ENCODE results near the gene ZNF516. TPM values are rescaled to one million over a fixed set of nuclear protein-coding genes. Genes with fewer than 3 reads are reported as not detected.

Gene ZNF516
- polyA plus RNA-seq, 1 experiment, result 11.3 TPM

DNA sequence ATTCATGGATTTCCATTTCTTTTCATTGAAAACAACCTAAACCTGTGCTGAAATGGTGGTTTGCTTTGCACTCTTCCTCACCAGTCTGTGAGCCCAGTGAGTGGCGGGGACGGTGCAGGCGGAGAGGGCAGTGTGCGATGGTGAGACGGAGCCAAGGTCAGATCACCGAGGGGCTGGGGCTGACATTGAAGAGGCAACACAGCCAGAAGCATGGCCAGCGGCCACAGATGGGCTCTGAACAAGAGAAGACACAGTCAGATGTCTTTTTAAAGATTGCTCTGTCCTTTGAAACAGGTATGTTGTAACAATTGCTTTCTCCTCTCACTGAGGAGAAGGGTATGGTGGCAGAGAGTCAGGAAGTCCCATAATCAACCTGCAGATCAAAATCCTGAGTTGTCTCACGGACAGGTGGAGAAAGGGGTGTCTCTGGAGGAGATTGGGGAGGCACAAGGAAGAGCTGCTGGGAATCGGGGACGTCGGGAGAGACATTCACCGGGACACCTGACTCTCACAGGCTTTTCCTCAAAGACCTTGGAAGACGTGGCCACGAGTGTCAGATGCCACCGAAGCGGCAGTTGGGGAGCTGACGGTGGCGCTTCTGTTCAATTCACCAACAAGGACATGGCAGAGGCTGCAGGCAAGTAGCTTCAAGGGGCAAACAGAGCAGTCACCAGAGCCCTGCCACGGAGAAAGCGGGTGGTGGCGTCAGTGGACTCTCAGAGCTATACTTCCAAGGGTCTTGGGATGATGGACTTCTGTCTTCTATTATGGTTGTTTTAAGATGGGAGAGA lies 12.1 kb upstream of the ZNF516 start:
- TF ChIP-seq, protein P1, sequence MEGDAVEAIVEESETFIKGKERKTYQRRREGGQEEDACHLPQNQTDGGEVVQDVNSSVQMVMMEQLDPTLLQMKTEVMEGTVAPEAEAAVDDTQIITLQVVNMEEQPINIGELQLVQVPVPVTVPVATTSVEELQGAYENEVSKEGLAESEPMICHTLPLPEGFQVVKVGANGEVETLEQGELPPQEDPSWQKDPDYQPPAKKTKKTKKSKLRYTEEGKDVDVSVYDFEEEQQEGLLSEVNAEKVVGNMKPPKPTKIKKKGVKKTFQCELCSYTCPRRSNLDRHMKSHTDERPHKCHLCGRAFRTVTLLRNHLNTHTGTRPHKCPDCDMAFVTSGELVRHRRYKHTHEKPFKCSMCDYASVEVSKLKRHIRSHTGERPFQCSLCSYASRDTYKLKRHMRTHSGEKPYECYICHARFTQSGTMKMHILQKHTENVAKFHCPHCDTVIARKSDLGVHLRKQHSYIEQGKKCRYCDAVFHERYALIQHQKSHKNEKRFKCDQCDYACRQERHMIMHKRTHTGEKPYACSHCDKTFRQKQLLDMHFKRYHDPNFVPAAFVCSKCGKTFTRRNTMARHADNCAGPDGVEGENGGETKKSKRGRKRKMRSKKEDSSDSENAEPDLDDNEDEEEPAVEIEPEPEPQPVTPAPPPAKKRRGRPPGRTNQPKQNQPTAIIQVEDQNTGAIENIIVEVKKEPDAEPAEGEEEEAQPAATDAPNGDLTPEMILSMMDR (IDR thresholded peaks at IDR 0.05; ENCODE audit: insufficient read depth, low read depth, low read length), result no peak
- CTCF ChIA-PET, result no interaction called here
- no peak for DNase-seq (ENCODE audit: low read depth)
- Histone ChIP-seq H3K36me3 (ENCODE audit: control insufficient read depth, insufficient read depth, low read length) (no peaks in the 10 kb centered on the region), H3K4me3 (ENCODE audit: low read depth, low read length) (no peak overlapping the region), H3K27me3 (ENCODE audit: control insufficient read depth, insufficient read depth, low read length) (no peaks in the 10 kb centered on the region)
- POLR2A ChIA-PET, result no interaction called here

- Histone ChIP-seq H3K36me3 (ENCODE audit: control insufficient read depth, insufficient read depth, low read length) (no peaks in the 10 kb centered on the region), H3K27me3 (ENCODE audit: control insufficient read depth, insufficient read depth, low read length) (no peaks in the 10 kb centered on the region), H3K4me3 (ENCODE audit: low read depth, low read length) (no peak overlapping the region)
- TF ChIP-seq, protein P1 (IDR thresholded peaks at IDR 0.05; ENCODE audit: insufficient read depth, low read depth, low read length), result no peak
- POLR2A ChIA-PET, result no interaction called here
- CTCF ChIA-PET, result no interaction called here
- DNase-seq (ENCODE audit: low read depth), result no peak
These were observed 11.4 kb upstream of the ZNF516 start for GRCh38 chr18:76506395-76506794.

GRCh38 chr18:76505614-76506013 lies 10.6 kb upstream of the ZNF516 start:
- ChIA-PET CTCF (no interaction called here), POLR2A (interaction anchor here (0.6 to 1.0 kb wide), 2 partner anchors 9 to 12 kb away, joined by 3 read pairs; no protein-coding TSS in a partner anchor)
- DNase-seq (ENCODE audit: low read depth), result no peak
- Histone ChIP-seq H3K4me3 (ENCODE audit: low read depth, low read length) (no peak overlapping the region), H3K27me3 (ENCODE audit: control insufficient read depth, insufficient read depth, low read length) (no peaks in the 10 kb centered on the region), H3K36me3 (ENCODE audit: control insufficient read depth, insufficient read depth, low read length) (no peaks in the 10 kb centered on the region)
- TF ChIP-seq, protein P1 (IDR thresholded peaks at IDR 0.05; ENCODE audit: insufficient read depth, low read depth, low read length), result no peak

DNA sequence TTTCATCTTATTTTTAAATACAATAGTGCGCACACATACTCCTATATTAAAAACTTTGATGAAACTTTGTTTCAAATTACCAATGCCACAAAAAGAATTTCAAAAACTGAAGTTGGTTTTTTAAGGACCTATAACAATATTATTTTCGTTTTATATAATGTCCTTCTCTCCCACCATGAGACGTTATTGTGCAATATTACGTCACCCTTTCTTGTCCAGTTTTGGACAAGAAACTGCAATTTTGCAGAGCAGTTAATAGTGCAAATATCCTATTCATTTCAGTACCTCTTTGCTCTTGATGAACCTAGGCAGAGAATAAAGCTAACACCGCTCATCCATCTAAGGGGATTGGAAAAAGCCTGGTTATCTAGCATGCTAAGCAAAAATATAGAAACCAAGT lies 9.7 kb upstream of the ZNF516 start:
- no peak for DNase-seq (ENCODE audit: low read depth)
- CTCF ChIA-PET, result no interaction called here
- TF ChIP-seq, protein P1 (IDR thresholded peaks at IDR 0.05; ENCODE audit: insufficient read depth, low read depth, low read length), result no peak

DNA sequence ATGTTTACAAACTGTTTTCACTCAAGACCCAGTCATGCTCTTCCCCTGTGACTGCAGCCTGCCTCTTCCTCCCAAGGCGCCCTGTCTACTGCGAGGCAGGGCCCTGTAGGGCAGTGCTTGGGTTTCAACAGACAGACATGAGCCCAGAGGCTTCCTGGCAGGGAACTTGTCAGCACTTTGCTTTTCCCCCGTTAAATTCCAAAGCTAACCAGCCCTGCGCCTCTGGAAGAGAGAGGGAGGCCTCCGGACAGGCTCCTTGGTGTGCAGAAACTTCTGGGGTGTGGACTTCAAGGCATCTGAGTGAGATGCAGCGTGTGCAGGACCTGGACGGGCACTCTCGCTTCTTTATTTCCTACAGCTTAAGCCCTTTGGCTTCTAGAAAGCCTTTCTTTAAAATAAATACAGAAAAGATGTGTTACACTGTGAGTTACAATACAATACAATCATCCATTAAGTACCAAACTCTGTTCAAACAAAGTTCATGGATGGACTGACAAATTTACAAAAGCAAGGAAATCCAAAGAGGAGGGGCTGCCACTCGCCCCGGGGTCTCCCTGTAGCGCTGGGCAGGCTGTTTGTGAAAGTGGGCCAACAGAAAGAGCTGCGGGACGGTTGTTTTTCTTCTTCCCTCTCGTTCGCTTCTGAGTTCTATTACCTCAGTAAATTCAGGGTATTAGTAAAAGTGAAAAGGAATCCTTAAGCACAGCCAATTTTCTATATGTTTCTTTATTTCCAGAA lies 8.8 kb upstream of the ZNF516 start:
- CTCF ChIA-PET, result no interaction called here
- no peaks in the 10 kb centered on the region for H3K36me3 ChIP-seq (ENCODE audit: control insufficient read depth, insufficient read depth, low read length)
- no peak overlapping the region for H3K4me3 ChIP-seq (ENCODE audit: low read depth, low read length)
- POLR2A ChIA-PET, result no interaction called here
- no peaks in the 10 kb centered on the region for H3K27me3 ChIP-seq (ENCODE audit: control insufficient read depth, insufficient read depth, low read length)
- TF ChIP-seq, protein P1 (IDR thresholded peaks at IDR 0.05; ENCODE audit: insufficient read depth, low read depth, low read length), result no peak
- no peak for DNase-seq (ENCODE audit: low read depth)

More for the DNA sequence above, 9.7 kb upstream of the ZNF516 start:
- no peaks in the 10 kb centered on the region for H3K36me3 ChIP-seq (ENCODE audit: control insufficient read depth, insufficient read depth, low read length)
- no peak overlapping the region for H3K4me3 ChIP-seq (ENCODE audit: low read depth, low read length)
- POLR2A ChIA-PET, result interaction anchor here (1.0 kb wide), 1 partner anchor 11 kb away, joined by 3 read pairs; no protein-coding TSS in a partner anchor
- no peaks in the 10 kb centered on the region for H3K27me3 ChIP-seq (ENCODE audit: control insufficient read depth, insufficient read depth, low read length)

All from BJ (cell line).